Lower leg skin (tissue), 3 donors: Measurements from ENCODE around the gene FHL2.

ENCODE experiments used
- CTCF ChIP-seq, 3 donors: fragments of 450-650 bp; IDR thresholded peaks; one replicate each; pipeline ENCODE4 v1.5.1; 2016; ENCODE audit warnings: antibody characterized with exemption in 3 of 3, mild to moderate bottlenecking in 3 of 3, moderate library complexity in 2 of 3
- POLR2A ChIP-seq, 2 donors: fragments of 450-650 bp; IDR thresholded peaks; one replicate each; pipeline ENCODE4 v1.6.1; 2016 to 2017; ENCODE audit warnings: antibody characterized with exemption in 2 of 2, mild to moderate bottlenecking in 1 of 2, moderate library complexity in 1 of 2

DNA sequence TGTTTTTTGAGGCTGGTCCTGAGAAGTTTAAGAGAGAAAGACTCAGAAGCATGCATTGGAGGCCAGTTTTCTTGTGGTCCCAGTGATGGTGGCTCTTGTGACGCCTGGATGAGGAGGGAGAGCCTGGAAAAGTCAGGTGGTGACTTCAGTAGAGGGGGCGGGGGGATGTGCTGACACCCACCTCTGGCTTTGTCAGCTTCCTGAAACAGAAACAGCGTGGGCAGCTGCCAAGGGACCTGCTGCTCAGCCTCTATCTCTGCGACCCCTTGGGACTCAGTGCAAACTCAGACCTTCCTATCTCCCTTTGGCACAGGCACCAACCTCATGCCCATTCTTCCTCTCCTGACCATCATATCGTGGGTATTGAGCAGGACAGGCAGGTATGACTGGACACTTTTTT, 75.7 kb downstream of the FHL2 start:
- TF ChIP-seq POLR2A (IDR thresholded peaks at IDR 0.05) (no peak), CTCF (IDR thresholded peaks at IDR 0.05) (no peak)
